ENCODE measurements around the gene SMIM8. TPM values are rescaled to one million over a fixed set of nuclear protein-coding genes. Genes with fewer than 3 reads are reported as not detected.
"Not testable (repeated sequence)": the region's sequence is repeated elsewhere in the genome, so short reads cannot be mapped to it uniquely, and the experiment has no call there.

Gene SMIM8
- total and polyA plus RNA-seq, 10 of the 15 experiments (the other 5 are each of a cell fraction or from before 2014, with no cell fraction given): 6.2 to 45.8 (median 10.4) TPM

DNA sequence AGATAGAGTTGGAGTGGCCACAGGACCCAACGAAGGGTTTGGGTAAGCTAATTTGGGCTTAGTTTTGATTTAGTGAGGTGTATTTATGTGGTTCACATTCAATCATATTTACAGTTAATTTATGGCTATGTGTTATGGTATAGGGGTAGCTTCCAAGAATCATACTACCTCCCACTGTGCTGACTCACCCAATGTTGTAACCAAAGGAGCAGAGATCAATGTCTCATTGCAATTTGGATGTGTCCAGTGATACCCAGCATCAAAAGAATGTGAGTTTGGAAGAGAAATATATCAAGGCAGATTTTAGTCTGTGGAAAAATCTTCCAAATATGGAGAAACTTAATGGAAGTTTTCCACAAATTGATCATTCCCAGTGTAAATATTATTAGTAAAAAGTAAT is 25.3 kb upstream of the SMIM8 start:
- H3K27me3 ChIP-seq (replicated peaks in 1 of 2; ENCODE audit: control insufficient read depth in 2 of 2, insufficient read depth in 2 of 2, low read length in 1 of 2): no peaks in the 10 kb centered on the region; a peak in 1 of 4 replicates
- no peak overlapping the region for H3K4me2 ChIP-seq (ENCODE audit: control insufficient read depth, insufficient read depth)
- in situ Hi-C loops (cut with MboI) (no loop called here), intact Hi-C loops (cut with micrococcal nuclease; ENCODE audit: unreplicated experiment) (no loop called here)
- H3K9ac ChIP-seq (ENCODE audit: control insufficient read depth, insufficient read depth, low read length): no peak overlapping the region
- BruUV-seq (replicated peaks): no TSS peak
- H3K79me2 ChIP-seq (ENCODE audit: control insufficient read depth, insufficient read depth, low read length): no peaks in the 10 kb centered on the region
- no peak overlapping the region for H3K4me3 ChIP-seq
- ChIA-PET SMC1A (ENCODE audit: uncharacterized antibody, unreplicated experiment) (interaction anchor here (1.3 kb wide), 1 partner anchor 158 kb away, joined by 3 read pairs; no protein-coding TSS in a partner anchor), RAD21 (ENCODE audit: unreplicated experiment) (no interaction called here), CTCF (no interaction called here), POLR2A (no interaction called here)
- DNase-seq (ENCODE audit: low read depth, low spot score) (no peak), ATAC-seq (no peak), FAIRE-seq (no peak)
- H4K20me1 ChIP-seq (ENCODE audit: control insufficient read depth, insufficient read depth): no peaks in the 10 kb centered on the region
- H3K27ac ChIP-seq (ENCODE audit: control insufficient read depth, insufficient read depth): no peak overlapping the region
- H3K36me3 ChIP-seq (ENCODE audit: control insufficient read depth in 2 of 2, insufficient read depth in 2 of 2, low read length in 1 of 2): no peaks in the 10 kb centered on the region
- H3K4me1 ChIP-seq (ENCODE audit: control insufficient read depth, insufficient read depth, low read length): no peaks in the 10 kb centered on the region
- WGBS (ENCODE audit: insufficient coverage, insufficient replicate concordance, low lambda C conversion rate, missing lambda C conversion rate): 18% methylated on average over 1 of the region's 1 CpG
- TF ChIP-seq RB1 (IDR thresholded peaks at IDR 0.05; ENCODE audit: borderline replicate concordance) (no peak), RELA (IDR thresholded peaks at IDR 0.05; ENCODE audit: borderline replicate concordance, partially characterized antibody) (no peak), PML (IDR thresholded peaks at IDR 0.05; ENCODE audit: low read length) (no peak), KAT2A (conservative IDR thresholded peaks at IDR 0.05; ENCODE audit: control insufficient read depth, low read depth, low read length) (no peak), ZZZ3 (IDR thresholded peaks at IDR 0.05; ENCODE audit: control insufficient read depth, insufficient read length, low read depth) (no peak), ZNF384 (IDR thresholded peaks at IDR 0.05; ENCODE audit: borderline replicate concordance, low read depth, low read length) (no peak)
- no peak overlapping the region for H2AFZ ChIP-seq (ENCODE audit: control insufficient read depth, low read depth, low read length)
- H3K9me3 ChIP-seq (replicated peaks; ENCODE audit: control insufficient read depth, insufficient read depth, low read length): no peaks in the 10 kb centered on the region

DNA sequence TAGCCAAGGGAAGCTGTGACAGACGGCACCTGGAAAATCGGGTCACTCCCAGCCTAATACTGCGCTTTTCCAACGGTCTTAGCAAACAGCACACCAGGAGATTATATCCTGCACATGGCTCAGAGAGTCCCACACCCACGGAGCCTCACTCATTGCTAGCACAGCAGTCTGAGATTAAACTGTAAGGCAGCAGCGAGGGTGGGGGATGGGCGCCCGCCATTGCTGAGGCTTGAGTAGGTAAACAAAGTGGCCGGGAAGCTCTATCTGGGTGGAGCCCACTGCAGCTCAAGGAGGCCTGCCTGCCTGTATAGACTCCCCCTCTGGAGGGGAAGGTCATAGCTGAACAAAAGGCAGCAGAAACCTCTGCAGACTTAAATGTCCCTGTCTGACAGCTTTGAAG is 21.1 kb upstream of the SMIM8 start:
- BruUV-seq (replicated peaks): not testable (repeated sequence)
- CTCF ChIA-PET: interaction anchor here (1.1 to 1.8 kb wide), 2 partner anchors 21 to 45 kb away, joined by 3 to 7 read pairs; partner anchors contain the start of gene SMIM8

More for the DNA sequence above, 21.1 kb upstream of the SMIM8 start:
- in situ Hi-C loops (cut with MboI); ATAC-seq; H3K4me1 ChIP-seq (ENCODE audit: control insufficient read depth, insufficient read depth, low read length); H3K36me3 ChIP-seq (ENCODE audit: control insufficient read depth in 2 of 2, insufficient read depth in 2 of 2, low read length in 1 of 2); H2AFZ ChIP-seq (ENCODE audit: control insufficient read depth, low read depth, low read length); H3K4me2 ChIP-seq (ENCODE audit: control insufficient read depth, insufficient read depth); H3K27ac ChIP-seq (ENCODE audit: control insufficient read depth, insufficient read depth); H3K4me3 ChIP-seq; intact Hi-C loops (cut with micrococcal nuclease; ENCODE audit: unreplicated experiment); H3K9me3 ChIP-seq (replicated peaks; ENCODE audit: control insufficient read depth, insufficient read depth, low read length); POLR2A ChIA-PET; H3K9ac ChIP-seq (ENCODE audit: control insufficient read depth, insufficient read depth, low read length); DNase-seq (ENCODE audit: low read depth, low spot score); H3K79me2 ChIP-seq (ENCODE audit: control insufficient read depth, insufficient read depth, low read length); H3K27me3 ChIP-seq (replicated peaks in 1 of 2; ENCODE audit: control insufficient read depth in 2 of 2, insufficient read depth in 2 of 2, low read length in 1 of 2); RAD21 ChIA-PET (ENCODE audit: unreplicated experiment); FAIRE-seq; SMC1A ChIA-PET (ENCODE audit: uncharacterized antibody, unreplicated experiment); H4K20me1 ChIP-seq (ENCODE audit: control insufficient read depth, insufficient read depth): not testable (repeated sequence)
- 69% methylated on average over 9 of the region's 9 CpGs for whole genome bisulfite sequencing (ENCODE audit: insufficient coverage, insufficient replicate concordance, low lambda C conversion rate, missing lambda C conversion rate)

Measured in GM12878 (cell line).